RWPE1 (cell line): Measurements from ENCODE around the gene SRBD1.

Experiments used
- CTCF ChIA-PET: fragments of 350-600 bp; sonication (Branson Sonifier 250); formaldehyde crosslinking; extraction: SDS; loops from one replicate; lab custom pipeline; 2021; lab: Yijun Ruan, JAX
- POLR2A ChIA-PET: fragments of 400-600 bp; formaldehyde crosslinking; extraction: SDS; loops from one replicate; lab custom pipeline; 2020; ENCODE audit warnings: antibody characterized with exemption; ENCODE audit not compliant: low non-redundant PET; lab: Yijun Ruan, JAX
- DNase-seq: peaks from one replicate; pipeline ENCODE4 v3.0.0; 2012; ENCODE audit warnings: low spot score
- H3K27ac ChIP-seq: fragments of 450-650 bp; 2 replicates; pipeline ENCODE4 v1.5.1; 2017
- CTCF ChIP-seq: fragments of 450-650 bp; conservative IDR thresholded peaks from 2 replicates; pipeline ENCODE4 v1.5.1; 2017; ENCODE audit warnings: low read depth, mild to moderate bottlenecking

The SRBD1 gene

GRCh38 chr2:45614330-45614729 lies 3.3 kb upstream of the SRBD1 start:
- CTCF ChIA-PET: interaction anchor here (0.6 to 0.7 kb wide), 2 partner anchors 25 to 499 kb away, joined by 4 to 5 read pairs; no protein-coding TSS in a partner anchor
- POLR2A ChIA-PET: no interaction called here

GRCh38 chr2:45612731-45613130 lies 1.7 kb upstream of the SRBD1 start:
- no peak for TF ChIP-seq CTCF
- DNase-seq: peak; percentile 15
- no peak overlapping the region for H3K27ac ChIP-seq
- ChIA-PET POLR2A (no interaction called here), CTCF (no interaction called here)

More at GRCh38 chr2:45614330-45614729, 3.3 kb upstream of the SRBD1 start:
- H3K27ac ChIP-seq: no peak overlapping the region
- DNase-seq: no peak
- TF ChIP-seq CTCF: no peak

- POLR2A ChIA-PET: no interaction called here
- no peak for TF ChIP-seq CTCF
- no peak overlapping the region for H3K27ac ChIP-seq
- CTCF ChIA-PET: interaction anchor here (0.5 kb wide), 1 partner anchor 19 kb away, joined by 3 read pairs; no protein-coding TSS in a partner anchor
- peak; percentile 31 for DNase-seq
Observed at GRCh38 chr2:45612285-45612684, 1.2 kb upstream of the SRBD1 start.

GRCh38 chr2:45610281-45611019 lies 617 bp downstream of the SRBD1 start:
- DNase-seq: peak; percentile 44
- H3K27ac ChIP-seq: peak overlapping the region; percentile 90
- TF ChIP-seq CTCF: peak; percentile 63
- ChIA-PET POLR2A (interaction anchor here (0.7 kb wide), 2 partner anchors 43 to 600 kb away, joined by 3 to 4 read pairs; no protein-coding TSS in a partner anchor), CTCF (interaction anchor here (0.7 to 1.1 kb wide), 2 partner anchors 13 to 629 kb away, joined by 3 read pairs; no protein-coding TSS in a partner anchor)

GRCh38 chr2:45607701-45608100 lies 3.4 kb downstream of the SRBD1 start:
- H3K27ac ChIP-seq: no peak overlapping the region
- ChIA-PET CTCF (interaction anchor here (0.6 kb wide), 3 partner anchors 12 to 1128 kb away, joined by 3 to 5 read pairs (median 3); no protein-coding TSS in a partner anchor), POLR2A (no interaction called here)
- peak; percentile 22 for DNase-seq
- TF ChIP-seq CTCF: peak; percentile 25

GRCh38 chr2:45606796-45607195 lies 4.3 kb downstream of the SRBD1 start:
- DNase-seq: no peak
- ChIA-PET CTCF (no interaction called here), POLR2A (no interaction called here)
- no peak overlapping the region for H3K27ac ChIP-seq
- TF ChIP-seq CTCF: no peak
